Caco-2 (cell line): ENCODE measurements around the gene GAS7. TPM values are rescaled to one million over a fixed set of nuclear protein-coding genes. Genes with fewer than 3 reads are reported as not detected.

Source experiments
- BruUV-seq: library from RNA; stranded (reverse); fragments of 400-500 nt; replicated peaks from 2 replicates; lab custom pipeline; 2021; lab: Mats Ljungman, UMichigan
- CTCF ChIA-PET: fragments of 300-600 bp; sonication (Branson Sonifier 250); formaldehyde crosslinking; loops from one replicate; lab custom pipeline; 2022; ENCODE audit warnings: antibody characterized with exemption; lab: Charles Lee
- POLR2A ChIA-PET: fragments of 300-600 bp; sonication (Branson Sonifier 250); formaldehyde crosslinking; loops from one replicate; lab custom pipeline; 2022; ENCODE audit warnings: antibody characterized with exemption; lab: Charles Lee
- DNase-seq, 2 experiments: peaks; one replicate each; pipeline versions ENCODE4 v3.0.0 to v3.0.0-alpha.2; 2020 to 2022
- H3K27me3 ChIP-seq: replicated peaks from 2 replicates; pipeline ENCODE4 v1.6.0; 2011; ENCODE audit warnings: low read length; ENCODE audit not compliant: control insufficient read depth, insufficient read depth
- H3K36me3 ChIP-seq: 2 replicates; pipeline ENCODE4 v1.5.1; 2011; ENCODE audit warnings: low read length; ENCODE audit not compliant: control insufficient read depth, insufficient read depth
- H3K4me1 ChIP-seq: fragments of 250-450 bp; sonication (Bioruptor Pico); 2 replicates; pipeline ENCODE4 v1.5.1; 2020; ENCODE audit warnings: mild to moderate bottlenecking
- H3K4me3 ChIP-seq: 2 replicates; pipeline ENCODE4 v1.5.1; 2011; ENCODE audit warnings: low read depth, mild to moderate bottlenecking, control low read depth, low read length
- H3K9me3 ChIP-seq: fragments of 250-450 bp; sonication (Bioruptor Pico); 2 replicates; pipeline ENCODE4 v1.5.1; 2020; ENCODE audit warnings: mild to moderate bottlenecking, moderate library complexity
- H3K27ac Mint-ChIP-seq: one replicate; pipeline ENCODE4 v1.8.0; 2022; ENCODE audit warnings: mixed read lengths; ENCODE audit not compliant: unreplicated experiment
- H3K27me3 Mint-ChIP-seq: one replicate; pipeline ENCODE4 v1.8.0; 2022; ENCODE audit warnings: mixed read lengths; ENCODE audit not compliant: insufficient read depth, unreplicated experiment
- H3K36me3 Mint-ChIP-seq: one replicate; pipeline ENCODE4 v1.8.0; 2022; ENCODE audit warnings: mild to moderate bottlenecking, mixed read lengths; ENCODE audit not compliant: insufficient read depth, unreplicated experiment
- H3K4me1 Mint-ChIP-seq: one replicate; pipeline ENCODE4 v1.8.0; 2022; ENCODE audit warnings: low read depth, mixed read lengths; ENCODE audit not compliant: unreplicated experiment
- H3K4me3 Mint-ChIP-seq: one replicate; pipeline ENCODE4 v1.8.0; 2022; ENCODE audit warnings: mild to moderate bottlenecking, moderate library complexity, mixed read lengths; ENCODE audit not compliant: unreplicated experiment
- H3K9me3 Mint-ChIP-seq: one replicate; pipeline ENCODE4 v1.8.0; 2022; ENCODE audit warnings: mixed read lengths; ENCODE audit not compliant: unreplicated experiment
- CTCF ChIP-seq, 2 experiments: fragments of 200-600 bp in 1 of 2; IDR thresholded peaks; 1 replicate in 1 of 2; 2 replicates in 1 of 2; pipeline versions ENCODE4 v1.5.1 to v1.8.0; 2011 to 2022; ENCODE audit warnings: antibody characterized with exemption in 1 of 2, control low read depth in 1 of 2, inconsistent platforms in 1 of 2, low read depth in 1 of 2, low read length in 1 of 2, mild to moderate bottlenecking in 1 of 2, moderate library complexity in 1 of 2; ENCODE audit not compliant: insufficient read depth in 1 of 2, severe bottlenecking in 1 of 2, unreplicated experiment in 1 of 2
- intact Hi-C: fragments of 100-400 bp; cut with micrococcal nuclease; formaldehyde crosslinking; loops from one replicate; pipeline ENCODE4 v1.10.0; 2022; ENCODE audit not compliant: unreplicated experiment
- total RNA-seq: library from RNA; stranded (reverse); gene quantifications from 2 replicates; pipeline ENCODE4 v1.2.3, GENCODE V29; 2022

The GAS7 gene
- total RNA-seq, 1 experiment from 2014 or later: 0.34 TPM

GRCh38 chr17:9974448-9975381, 223.7 kb downstream of the GAS7 start:
- no peak overlapping the region for H3K4me3 ChIP-seq
- Mint-ChIP-seq H3K4me3 (no peak overlapping the region), H3K9me3 (no peaks in the 10 kb centered on the region), H3K4me1 (no peaks in the 10 kb centered on the region), H3K27me3 (peaks cover 3% of the 10 kb centered on the region), H3K27ac (no peak overlapping the region), H3K36me3 (no peaks in the 10 kb centered on the region)
- no TSS peak for BruUV-seq
- no peaks in the 10 kb centered on the region for H3K27me3 ChIP-seq
- intact Hi-C loops: no loop called here
- no peak for TF ChIP-seq CTCF (IDR thresholded peaks at IDR 0.05; ENCODE audit: insufficient read depth in 1 of 2, low read depth in 1 of 2, low read length in 1 of 2, severe bottlenecking in 1 of 2, unreplicated experiment in 1 of 2)
- H3K36me3 ChIP-seq: no peaks in the 10 kb centered on the region
- no peaks in the 10 kb centered on the region for H3K4me1 ChIP-seq
- ChIA-PET POLR2A (no interaction called here), CTCF (no interaction called here)
- no peaks in the 10 kb centered on the region for H3K9me3 ChIP-seq
- no peak for DNase-seq

GRCh38 chr17:9973669-9974447, 224.5 kb downstream of the GAS7 start:
- ChIA-PET CTCF (no interaction called here), POLR2A (no interaction called here)
- Mint-ChIP-seq H3K36me3 (no peaks in the 10 kb centered on the region), H3K27ac (no peak overlapping the region), H3K9me3 (no peaks in the 10 kb centered on the region), H3K27me3 (peaks cover 3% of the 10 kb centered on the region), H3K4me3 (no peak overlapping the region), H3K4me1 (no peaks in the 10 kb centered on the region)
- Histone ChIP-seq H3K4me1 (no peaks in the 10 kb centered on the region), H3K36me3 (no peaks in the 10 kb centered on the region), H3K9me3 (no peaks in the 10 kb centered on the region), H3K4me3 (no peak overlapping the region), H3K27me3 (no peaks in the 10 kb centered on the region)
- intact Hi-C loops: no loop called here
- no peak for DNase-seq
- no peak for TF ChIP-seq CTCF (IDR thresholded peaks at IDR 0.05; ENCODE audit: insufficient read depth in 1 of 2, low read depth in 1 of 2, low read length in 1 of 2, severe bottlenecking in 1 of 2, unreplicated experiment in 1 of 2)
- no TSS peak for BruUV-seq

- Mint-ChIP-seq H3K36me3 (no peaks in the 10 kb centered on the region), H3K4me1 (no peaks in the 10 kb centered on the region), H3K9me3 (no peaks in the 10 kb centered on the region), H3K27me3 (peaks cover 3% of the 10 kb centered on the region), H3K27ac (no peak overlapping the region), H3K4me3 (no peak overlapping the region)
- Histone ChIP-seq H3K4me3 (no peak overlapping the region), H3K4me1 (no peaks in the 10 kb centered on the region), H3K9me3 (no peaks in the 10 kb centered on the region), H3K27me3 (no peaks in the 10 kb centered on the region), H3K36me3 (no peaks in the 10 kb centered on the region)
- no peak for TF ChIP-seq CTCF (IDR thresholded peaks at IDR 0.05; ENCODE audit: insufficient read depth in 1 of 2, low read depth in 1 of 2, low read length in 1 of 2, severe bottlenecking in 1 of 2, unreplicated experiment in 1 of 2)
- intact Hi-C loops: no loop called here
- no TSS peak for BruUV-seq
- ChIA-PET CTCF (no interaction called here), POLR2A (no interaction called here)
- no peak for DNase-seq
Measured at GRCh38 chr17:9971991-9972390, 226.4 kb downstream of the GAS7 start.
